HG03066 (cell line): ENCODE results near the gene DIPK1C.

Source experiments
- ATAC-seq: cut with Tn5 transposase; IDR thresholded peaks from one replicate; pipeline ENCODE4 v1.9.1; 2021; ENCODE audit warnings: low read depth; ENCODE audit not compliant: unreplicated experiment

The DIPK1C gene

DNA sequence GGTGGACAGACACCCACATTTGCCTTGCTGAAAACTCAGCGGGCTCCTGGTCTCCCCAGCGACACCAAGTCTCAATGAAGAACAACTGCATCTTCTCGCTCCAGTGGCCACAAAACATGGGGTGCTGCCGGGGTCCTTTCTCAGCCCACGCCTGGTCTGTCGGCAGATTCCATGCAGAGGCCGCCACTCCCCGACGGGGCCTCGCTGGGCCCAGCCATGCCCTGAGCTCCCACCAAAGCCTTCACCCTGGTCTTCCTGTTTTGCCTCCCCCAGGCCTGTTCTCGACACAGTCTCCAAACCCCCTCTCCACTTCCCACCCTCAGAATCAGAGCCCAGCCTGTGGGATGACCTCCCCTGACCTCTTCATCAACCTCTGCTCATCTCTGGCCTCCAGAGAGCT is 31.2 kb downstream of the DIPK1C start:
- no peak for ATAC-seq

DNA sequence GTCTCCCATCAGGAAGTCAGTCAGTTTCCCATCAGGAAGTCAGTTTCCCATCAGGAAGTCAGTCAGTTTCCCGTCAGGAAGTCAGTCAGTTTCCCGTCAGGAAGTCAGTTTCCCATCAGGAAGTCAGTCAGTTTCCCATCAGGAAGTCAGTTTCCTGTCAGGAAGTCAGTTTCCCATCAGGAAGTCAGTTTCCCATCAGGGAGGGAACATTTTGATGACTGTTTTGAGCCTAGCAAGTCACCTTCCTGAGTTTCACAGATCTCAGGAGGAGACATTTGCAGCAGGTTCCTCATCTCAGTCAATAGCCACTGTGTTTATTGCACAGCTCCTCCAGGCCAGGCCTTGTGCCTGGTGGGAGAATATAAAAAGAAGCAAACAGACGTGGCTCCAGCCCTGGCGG is 31.9 kb downstream of the DIPK1C start:
- no peak for ATAC-seq

DNA sequence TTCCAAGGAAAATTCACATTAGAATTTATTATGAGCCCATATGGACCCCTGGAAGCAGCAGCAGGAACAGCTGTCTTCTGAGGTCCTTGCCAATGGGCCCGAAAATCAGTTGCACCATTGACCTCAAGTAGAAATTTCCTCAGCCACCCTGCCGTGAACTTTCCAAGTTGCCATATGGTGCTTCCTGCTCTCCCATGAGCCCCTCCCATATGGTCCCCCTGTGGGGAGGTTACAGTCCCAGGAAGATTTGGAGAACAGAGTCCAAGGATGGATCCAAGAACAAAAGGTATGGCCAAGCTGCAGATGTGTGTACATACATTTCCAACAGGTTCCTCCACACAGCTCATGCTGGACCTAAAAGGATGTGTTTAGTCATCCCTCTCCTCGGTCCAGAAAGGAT is 34.6 kb downstream of the DIPK1C start:
- no peak for ATAC-seq

DNA sequence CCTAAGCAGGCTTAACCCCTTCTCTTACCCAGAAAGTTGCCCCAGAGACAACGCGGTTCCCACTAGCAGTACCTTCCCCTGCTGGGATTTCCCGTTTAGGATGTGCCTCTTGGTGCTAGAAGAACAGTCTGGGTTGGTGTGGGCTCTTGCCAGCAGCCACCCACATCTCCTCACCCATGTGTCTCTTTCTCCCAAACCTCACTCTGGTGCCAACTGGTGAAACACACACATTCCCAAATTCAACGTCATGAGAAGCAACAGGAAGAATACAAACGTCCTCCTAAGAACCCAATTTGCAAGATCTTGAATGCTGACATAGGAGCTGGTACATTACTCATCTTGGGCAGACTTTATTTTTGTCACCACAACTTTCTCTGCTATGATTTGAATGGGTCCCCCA is 36.2 kb downstream of the DIPK1C start:
- ATAC-seq = no peak

DNA sequence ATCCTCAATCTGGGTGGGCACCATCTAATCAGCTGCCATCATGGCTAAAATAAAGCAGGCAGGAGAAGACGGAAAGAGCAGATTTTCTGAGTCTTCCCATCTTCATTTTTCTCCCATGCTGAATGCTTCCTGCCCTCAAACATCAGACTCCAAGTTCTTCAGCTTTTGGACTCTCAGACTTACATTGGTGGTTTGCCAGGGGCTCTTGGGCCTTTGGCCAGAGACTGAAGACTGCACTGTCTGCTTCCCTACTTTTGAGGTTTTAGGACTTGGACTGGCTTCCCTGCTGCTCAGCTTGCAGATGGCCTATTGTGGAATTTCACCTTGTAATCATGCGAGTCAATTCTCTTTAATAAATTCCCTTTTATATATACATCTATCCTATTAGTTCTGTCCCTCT is 36.6 kb downstream of the DIPK1C start:
- no peak for ATAC-seq

DNA sequence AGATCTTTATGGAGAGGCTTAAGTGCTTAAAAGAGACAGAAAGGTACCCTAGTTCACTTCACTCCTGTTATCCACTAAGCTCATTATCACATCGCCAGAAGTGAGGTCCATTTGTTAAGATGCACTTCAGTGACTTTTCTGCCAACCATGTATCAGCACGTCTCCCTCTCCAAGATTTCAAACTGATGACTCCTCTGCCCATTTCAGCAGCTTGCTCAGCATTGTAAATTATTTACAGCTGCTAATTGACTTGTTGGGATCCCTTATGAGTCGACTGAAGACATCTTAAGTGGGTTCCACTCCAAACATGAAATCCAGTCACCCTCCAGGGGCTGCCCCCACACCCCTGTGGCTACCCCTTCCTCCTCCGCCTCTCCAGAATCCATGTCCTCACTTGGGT is 37.3 kb downstream of the DIPK1C start:
- ATAC-seq = no peak

DNA sequence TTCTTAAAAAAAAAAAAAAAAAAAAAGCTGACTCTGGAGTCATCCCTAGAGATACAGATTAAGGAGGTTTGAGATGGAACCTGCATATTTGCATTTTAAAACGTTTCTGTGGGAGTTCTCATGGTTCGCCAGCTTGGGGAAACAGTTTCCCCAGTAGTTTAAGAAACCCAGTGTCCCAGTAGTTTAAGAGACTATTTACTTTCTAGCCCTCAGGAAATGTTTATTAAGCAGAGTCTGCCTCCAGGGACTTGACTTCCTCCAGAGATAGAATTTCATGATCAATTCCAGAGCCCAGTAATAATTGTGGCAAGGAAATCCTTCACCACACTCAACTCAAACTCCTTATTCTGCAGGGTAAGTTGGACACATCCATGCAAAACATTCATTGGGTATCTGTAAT is 39.1 kb downstream of the DIPK1C start:
- ATAC-seq = no peak

DNA sequence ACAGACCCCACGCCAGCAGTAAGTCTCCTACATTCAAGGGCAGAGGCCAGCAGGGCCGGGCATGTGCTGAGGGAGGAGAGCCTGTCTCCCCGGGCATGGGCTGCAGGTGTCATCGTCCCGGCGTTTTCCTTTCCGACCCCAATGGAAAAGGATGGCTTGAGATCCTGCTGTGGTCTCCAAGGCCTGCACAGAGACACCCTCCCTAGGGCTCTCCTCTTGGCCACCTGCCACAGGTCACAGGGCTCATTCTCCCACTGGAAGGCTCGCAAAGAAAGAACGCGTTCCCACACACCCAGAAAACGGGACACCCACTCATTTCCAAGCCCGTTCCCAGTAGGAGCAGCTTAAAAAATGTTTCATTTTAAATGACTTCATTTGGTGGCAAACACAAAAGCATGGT is 41.0 kb downstream of the DIPK1C start:
- no peak for ATAC-seq

DNA sequence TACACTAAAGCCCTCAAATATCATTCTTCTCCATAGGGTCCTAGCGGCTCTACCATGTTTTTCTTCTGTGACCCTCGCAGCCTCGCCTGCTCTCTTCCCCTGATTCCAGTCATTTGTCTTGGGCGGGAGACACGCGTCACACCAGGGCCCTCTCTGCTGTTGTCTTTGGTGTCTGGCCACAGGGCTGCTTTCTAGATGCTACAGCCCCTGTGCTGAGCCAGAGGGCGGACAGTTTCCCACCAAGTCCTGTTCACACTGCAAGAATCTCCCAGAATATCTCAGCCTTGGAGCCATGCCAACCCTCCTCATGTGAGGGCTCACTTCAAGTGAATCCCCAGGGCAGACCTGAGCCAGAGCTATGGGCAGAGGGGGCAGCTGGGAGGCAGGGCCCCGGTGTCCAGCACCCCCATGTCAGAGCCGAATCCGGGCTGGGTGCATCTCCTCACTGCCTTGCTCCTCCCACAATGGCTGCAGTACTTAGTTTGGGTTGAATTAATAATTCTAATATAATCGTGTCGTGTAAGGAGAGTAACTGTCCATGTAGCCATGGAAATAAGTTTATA is 42.1 kb downstream of the DIPK1C start:
- ATAC-seq = no peak

DNA sequence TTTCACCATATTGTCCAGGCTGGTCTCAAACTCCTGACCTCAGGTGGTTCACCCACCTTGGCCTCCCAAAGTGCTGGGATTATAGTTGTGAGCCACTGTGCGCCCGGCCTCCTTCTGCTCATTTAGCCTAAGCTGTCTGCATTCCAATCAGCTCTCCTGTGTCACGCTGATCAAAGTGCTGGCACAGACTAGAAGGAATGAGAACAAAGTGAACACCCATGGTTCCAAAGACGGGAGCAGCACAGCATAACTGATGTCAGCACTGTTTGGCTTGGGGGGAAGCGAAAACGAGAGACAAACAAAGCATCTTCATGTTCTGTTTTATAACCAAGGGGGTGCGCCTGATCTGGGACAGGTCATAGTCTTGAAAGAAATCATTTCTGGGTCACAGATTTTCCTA is 43.3 kb downstream of the DIPK1C start:
- no peak for ATAC-seq

DNA sequence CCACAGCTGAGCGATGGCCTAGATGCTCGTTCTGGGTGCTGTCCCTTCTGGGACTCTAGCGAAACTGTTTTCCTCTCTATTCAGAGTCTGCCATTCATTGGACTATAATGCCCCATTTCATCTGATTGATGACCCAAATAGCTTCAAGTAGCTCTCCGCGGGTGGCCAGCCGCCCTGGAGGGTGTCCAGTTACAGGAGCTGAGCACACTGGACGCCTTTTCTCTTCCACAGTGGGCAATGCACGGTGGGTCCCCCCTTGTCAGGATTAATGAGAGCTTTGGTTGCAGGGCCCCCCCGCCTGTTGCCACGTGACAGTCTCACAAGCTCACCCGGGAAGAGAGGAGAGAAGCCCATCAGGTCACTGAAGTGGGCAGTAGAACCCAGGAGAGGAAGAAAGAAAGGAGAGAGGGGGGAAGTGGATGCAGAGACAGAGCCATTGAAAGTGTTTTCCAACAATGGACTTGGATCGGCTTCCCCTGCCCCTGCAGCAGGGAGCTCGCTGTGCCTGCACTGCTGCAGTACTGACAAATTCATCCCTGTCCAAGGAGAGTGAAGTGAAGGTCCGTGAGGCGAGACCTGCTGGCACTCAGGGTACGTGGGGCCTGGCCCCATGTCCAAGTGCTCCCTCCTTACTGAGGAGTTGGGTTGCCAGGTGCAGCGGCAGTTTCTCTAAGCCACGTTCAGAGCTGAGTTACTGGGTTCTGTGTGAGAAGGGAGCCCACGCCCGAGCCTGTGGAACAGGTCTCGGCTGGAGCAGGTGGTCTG is 44.8 kb downstream of the DIPK1C start:
- no peak for ATAC-seq

DNA sequence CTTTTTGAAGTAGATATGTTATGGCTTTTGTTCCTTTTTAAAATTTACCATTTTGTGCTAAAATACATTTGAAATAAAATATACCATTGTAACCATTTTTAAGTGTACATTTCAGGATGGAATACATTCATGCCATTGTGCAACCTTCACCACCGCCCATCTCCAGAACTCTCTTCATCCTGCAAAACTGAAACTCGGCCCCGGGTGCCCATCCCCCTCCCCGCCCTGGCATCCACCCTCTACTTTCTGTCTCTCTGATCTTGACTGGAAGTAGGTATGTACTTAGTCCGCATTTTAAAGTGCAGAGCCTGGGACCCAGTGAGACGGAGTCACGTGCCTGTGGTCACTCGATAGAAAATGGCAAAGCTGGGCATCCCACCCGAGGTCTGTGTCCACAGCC is 45.6 kb downstream of the DIPK1C start:
- no peak for ATAC-seq

DNA sequence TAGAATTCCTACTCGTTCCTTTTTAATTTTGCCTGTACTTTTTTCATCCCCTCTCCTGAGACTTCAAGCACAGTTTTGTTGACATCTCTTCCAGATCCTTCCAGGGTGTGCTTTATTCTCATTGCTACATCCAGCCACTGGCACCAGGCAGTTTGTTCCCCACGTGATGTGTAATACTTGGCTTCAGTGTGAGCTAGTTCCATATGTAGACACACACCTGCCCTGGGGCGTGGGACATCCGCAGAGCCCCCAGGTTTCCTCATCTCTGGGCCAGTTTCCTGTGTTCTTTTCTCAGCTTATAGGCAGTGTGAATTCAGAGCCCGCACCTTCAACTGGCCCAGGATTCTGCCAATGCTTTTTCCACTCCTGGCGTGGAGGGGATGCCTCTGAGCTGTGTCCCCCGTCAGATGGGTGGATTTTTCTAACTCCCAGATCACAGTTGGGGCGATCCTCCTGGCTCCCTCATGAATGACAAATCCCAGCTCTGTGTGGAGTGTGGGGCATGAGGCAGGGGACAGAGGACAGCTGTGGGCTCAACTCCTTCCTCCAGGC is 46.6 kb downstream of the DIPK1C start:
- ATAC-seq = no peak

DNA sequence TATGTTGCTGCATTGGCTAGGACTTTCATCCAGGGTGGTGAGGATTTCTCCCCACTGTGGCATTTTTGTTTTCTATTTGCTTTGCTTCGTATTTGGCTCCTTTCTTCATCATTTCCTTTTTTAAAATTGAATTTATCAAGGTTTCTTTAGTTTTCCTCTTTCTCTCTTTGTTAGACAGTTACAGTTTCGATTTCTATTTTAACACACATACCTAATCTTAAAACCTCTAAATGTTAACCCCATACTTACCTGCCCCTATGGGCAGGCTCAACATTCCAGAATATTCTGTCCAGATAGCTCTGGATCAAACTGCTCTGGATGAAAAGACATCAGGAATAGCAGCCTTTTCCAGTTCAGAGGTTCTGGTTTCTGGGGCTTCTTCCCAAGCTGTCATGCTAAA is 49.2 kb downstream of the DIPK1C start:
- ATAC-seq = no peak

DNA sequence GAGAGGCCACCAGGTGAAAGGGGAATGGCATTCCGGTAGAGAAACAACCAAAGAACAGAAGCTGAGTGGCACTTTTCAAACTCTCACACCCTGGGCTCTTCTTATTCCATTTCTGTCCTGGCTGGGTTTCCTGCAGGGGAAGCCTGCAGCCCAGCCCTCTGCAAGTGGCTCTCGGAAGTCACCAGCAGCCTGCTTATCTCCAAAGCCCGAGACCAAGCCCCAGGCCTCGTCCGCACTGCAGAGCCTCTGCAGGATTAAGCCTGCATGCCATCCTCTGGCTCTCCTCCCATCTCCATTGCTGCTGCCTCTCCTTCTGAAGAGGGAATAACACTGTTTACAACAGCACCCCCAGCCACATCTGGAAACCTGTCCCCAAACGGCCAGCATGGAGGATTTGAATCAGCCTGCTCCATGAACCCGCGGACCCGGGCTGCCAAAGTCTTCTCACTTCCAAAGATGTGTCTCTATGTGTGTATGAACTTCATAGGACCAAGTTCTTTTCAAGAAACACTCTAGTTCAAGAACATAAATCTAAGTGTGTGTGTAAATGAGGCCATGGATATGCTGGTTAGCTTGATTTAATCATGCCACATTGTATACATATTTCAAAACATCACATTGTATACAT is 54.2 kb downstream of the DIPK1C start:
- ATAC-seq = no peak

DNA sequence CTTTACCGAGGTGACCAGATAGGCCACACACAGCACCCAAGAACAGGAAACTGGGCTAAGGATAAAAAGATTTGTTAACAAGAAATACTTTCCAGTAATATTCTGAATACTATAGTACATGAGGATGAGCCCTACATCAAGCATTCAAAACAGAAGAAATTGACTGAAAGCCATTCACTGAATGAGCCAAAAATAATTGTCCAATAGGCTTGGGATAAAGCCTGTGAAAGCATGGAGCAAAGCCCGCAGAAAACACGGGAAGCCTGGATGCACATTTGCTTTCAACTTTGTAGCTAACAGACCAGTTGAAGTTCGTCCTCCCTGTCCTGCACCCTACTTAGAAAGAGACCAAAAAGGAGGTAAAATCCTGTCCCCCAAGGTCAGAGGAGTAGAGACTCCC is 56.3 kb downstream of the DIPK1C start:
- ATAC-seq = no peak

DNA sequence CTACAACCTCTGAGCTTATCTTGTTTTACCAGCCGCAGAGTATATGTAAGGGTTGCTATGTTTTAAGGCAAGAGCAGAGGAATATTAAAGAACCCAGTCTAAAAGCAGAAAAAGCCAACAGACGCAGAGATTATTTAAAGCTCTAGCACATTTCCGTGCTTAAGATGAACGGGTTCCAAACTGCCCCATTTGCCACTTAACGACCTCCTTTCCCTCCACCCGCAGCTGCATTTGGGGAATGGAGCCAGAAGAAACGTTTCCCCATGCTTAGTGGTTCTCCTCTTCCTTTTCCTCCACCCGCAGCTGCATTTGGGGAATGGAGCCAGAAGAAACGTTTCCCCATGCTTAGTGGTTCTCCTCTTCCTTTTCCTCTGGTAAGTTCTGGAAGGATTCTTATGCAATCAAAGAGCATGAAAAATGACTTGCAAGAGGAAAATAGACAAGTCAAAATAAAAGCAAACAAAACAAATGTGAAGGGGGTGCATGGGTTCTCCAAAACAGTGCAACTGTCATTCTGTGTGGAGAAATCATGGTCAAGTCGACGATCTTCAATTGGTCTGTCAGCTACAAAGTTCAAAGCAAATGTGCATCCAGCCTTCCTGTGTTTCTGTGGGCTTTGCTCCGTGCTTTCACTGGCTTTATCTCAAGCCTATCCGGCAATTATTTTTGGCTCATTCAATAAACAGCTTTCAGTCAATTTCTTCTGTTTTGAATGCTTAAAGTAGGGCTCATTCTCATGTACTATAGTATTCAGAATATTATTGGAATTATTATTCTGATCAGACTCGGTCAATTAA is 57.8 kb downstream of the DIPK1C start:
- no peak for ATAC-seq

DNA sequence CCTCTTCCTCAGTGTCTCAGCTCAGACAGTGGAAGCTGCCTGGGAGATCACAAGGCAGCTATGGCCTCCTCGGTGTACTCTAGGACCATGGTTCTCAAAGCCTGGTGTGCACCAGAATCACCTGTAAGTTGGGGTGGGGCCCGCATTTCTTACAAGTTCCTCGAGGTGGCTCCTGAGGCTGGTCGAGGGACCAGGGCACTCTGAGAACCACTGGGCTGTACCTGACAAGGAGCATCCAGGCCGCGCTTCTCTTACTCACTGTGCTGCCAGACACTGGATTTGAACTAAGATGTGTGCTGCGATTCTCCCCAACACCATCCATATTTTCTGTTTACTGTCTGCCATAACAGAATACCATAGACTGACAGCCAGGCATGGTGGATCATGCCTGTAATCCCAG is 59.5 kb downstream of the DIPK1C start:
- no peak for ATAC-seq

DNA sequence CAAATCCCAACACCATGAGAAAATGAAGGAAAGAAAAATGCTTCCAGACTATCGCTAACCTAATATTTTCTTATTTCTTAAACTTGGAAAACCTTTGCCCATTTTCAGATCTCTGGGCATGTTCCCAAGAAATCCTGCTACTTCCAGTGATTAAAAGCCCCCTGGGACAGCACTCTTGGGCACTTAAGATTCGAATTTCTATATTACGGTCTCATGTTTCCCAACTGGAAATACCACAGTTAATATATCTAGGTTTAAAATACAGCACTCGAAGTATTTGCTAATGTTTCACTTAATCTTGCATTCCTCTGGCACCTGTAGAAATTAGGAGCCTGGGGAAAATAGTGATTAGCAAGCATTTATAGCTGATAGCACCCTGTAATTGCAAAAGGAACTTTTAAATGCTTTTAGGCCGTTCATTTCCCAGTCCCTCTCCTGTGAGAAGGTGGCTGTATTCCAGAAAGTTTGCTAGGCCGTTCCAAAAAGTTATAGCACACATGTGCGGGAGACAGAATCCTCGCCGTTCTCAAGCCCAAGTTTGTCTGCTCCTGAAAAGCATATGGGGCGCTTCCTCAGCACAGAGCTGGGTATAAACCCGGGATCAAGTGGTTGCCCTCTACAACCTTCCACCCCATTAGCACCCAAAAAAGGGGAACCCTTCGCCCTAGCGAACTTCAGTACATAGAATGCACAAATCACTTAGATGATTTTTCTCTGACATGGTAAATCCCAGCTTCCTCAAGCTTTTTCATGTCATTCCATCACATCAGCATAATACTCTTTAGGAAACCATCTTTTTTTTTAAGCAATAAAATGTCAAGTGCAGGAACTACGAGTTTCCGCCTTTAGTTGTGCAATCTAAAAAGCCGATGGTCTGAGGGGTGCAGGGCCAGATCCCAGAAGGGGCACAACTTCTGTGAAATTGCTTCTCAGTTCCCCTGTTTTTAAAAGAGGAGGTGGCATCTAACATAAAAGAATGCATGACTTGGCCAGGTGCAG is 60.6 kb downstream of the DIPK1C start:
- no peak for ATAC-seq

DNA sequence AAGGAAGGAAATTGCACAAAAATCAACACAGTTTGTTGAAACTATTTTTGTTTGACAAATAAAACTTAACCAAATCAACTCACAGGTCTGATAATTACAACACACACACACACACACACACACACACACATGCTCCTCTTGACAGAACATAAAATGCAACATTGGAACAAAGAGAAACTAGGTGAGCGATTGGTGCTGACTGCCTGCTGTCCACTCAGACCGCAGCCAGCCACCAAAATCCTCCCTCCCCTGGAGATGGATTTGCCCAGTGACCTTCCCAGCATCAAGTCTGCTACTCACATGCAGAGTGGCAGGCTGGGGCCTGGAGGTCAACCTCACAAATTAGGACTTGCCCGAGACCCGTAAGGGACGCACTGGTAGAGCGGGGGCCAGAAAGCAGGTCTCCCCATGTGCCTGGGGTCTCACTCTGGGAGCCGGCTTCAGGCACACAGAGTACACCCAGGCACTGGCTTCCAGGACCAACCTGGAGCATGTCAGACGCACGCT is 61.4 kb downstream of the DIPK1C start:
- no peak for ATAC-seq
